ENCODE results near the gene FNDC3B. TPM values are rescaled to one million over a fixed set of nuclear protein-coding genes. Genes with fewer than 3 reads are reported as not detected.

FNDC3B gene
- polyA plus RNA-seq, 2 of the 4 experiments (the other 2 are of a cell fraction) = 29.5 to 33.6 TPM

DNA sequence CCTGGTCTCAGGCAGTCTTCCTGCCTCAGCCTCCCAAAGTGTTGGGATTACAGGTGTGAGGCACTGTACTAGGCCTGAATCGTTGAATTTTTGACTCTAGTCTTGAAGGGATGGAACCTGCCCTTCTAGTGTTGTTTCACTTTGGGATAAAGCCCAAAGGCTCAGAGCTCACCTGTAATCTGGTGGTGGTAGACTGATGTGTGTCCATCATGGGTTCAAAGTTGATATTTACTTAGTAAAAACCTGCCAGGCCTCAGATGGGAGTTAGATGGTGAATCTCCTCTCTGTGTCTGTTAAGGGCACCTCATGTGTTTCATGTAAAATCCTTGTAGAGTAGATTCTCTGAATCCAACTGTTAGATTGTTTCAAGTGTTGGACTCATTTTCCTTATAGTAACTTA is 41.1 kb downstream of the FNDC3B start:
- no peak; a peak in 1 of 6 replicates for ATAC-seq
- TF ChIP-seq, protein P1, sequence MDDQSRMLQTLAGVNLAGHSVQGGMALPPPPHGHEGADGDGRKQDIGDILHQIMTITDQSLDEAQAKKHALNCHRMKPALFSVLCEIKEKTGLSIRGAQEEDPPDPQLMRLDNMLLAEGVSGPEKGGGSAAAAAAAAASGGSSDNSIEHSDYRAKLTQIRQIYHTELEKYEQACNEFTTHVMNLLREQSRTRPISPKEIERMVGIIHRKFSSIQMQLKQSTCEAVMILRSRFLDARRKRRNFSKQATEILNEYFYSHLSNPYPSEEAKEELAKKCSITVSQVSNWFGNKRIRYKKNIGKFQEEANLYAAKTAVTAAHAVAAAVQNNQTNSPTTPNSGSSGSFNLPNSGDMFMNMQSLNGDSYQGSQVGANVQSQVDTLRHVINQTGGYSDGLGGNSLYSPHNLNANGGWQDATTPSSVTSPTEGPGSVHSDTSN (IDR thresholded peaks at IDR 0.05) = no peak
- no peak for TF ChIP-seq CHD4 (IDR thresholded peaks at IDR 0.05; ENCODE audit: borderline replicate concordance)
- no peak for TF ChIP-seq ZSCAN20 (CRISPR knock-in tag; IDR thresholded peaks at IDR 0.05)
- TF ChIP-seq RCOR1 (IDR thresholded peaks at IDR 0.05; ENCODE audit: low read depth, low read length) = no peak
- no peak for TF ChIP-seq CTCF (IDR thresholded peaks at IDR 0.05)
- TF ChIP-seq HMGXB4 (CRISPR knock-in tag; IDR thresholded peaks at IDR 0.05; ENCODE audit: borderline replicate concordance) = no peak
- H3K9me3 ChIP-seq = no peaks in the 10 kb centered on the region
- peak overlapping the region in 1 of 2 experiments; percentile 15; a peak in 1 of 6 replicates for H3K27ac ChIP-seq
- 0 out of 3 replicates have a peak overlapping the region, but pooled peaks have one; percentile 2 for H3K4me2 ChIP-seq
- CTCF ChIA-PET = no interaction called here
- WGBS (ENCODE audit: missing lambda C conversion rate) = 100% methylated on average over 1 of the region's 1 CpG
- peaks cover 72% of the 10 kb centered on the region; the same call in 2 of the 3 replicates for H3K4me1 ChIP-seq
- H3K4me3 ChIP-seq = no peak overlapping the region
- no peak for FAIRE-seq
- no peak for DNase-seq (ENCODE audit: low read depth in 1 of 2, low spot score in 1 of 2)
- POLR2A ChIA-PET = no interaction called here

GRCh38 chr3:172082269-172082668 is 42.9 kb downstream of the FNDC3B start:
- no peaks in the 10 kb centered on the region for H3K9me3 ChIP-seq
- H3K4me2 ChIP-seq = no peak overlapping the region
- no peak overlapping the region for H3K4me3 ChIP-seq
- ChIA-PET POLR2A (no interaction called here), CTCF (interaction anchor here (0.8 kb wide), 1 partner anchor 217 kb away, joined by 3 read pairs; no protein-coding TSS in a partner anchor)
- no peak overlapping the region for H3K27ac ChIP-seq
- peaks cover 69% of the 10 kb centered on the region for H3K4me1 ChIP-seq
- DNase-seq (ENCODE audit: low read depth in 1 of 2, low spot score in 1 of 2) = no peak
- TF ChIP-seq ZFP36 (IDR thresholded peaks at IDR 0.05; ENCODE audit: borderline replicate concordance, partially characterized antibody) = no peak
- TF ChIP-seq POLR2AphosphoS2 (conservative IDR thresholded peaks at IDR 0.05; ENCODE audit: low read length) = no peak
- no peak for TF ChIP-seq HEYL (CRISPR knock-in tag; IDR thresholded peaks at IDR 0.05)
- TF ChIP-seq, protein P2, sequence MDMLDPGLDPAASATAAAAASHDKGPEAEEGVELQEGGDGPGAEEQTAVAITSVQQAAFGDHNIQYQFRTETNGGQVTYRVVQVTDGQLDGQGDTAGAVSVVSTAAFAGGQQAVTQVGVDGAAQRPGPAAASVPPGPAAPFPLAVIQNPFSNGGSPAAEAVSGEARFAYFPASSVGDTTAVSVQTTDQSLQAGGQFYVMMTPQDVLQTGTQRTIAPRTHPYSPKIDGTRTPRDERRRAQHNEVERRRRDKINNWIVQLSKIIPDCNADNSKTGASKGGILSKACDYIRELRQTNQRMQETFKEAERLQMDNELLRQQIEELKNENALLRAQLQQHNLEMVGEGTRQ (IDR thresholded peaks at IDR 0.05) = no peak
- no peak for TF ChIP-seq HOXB5 (CRISPR knock-in tag; IDR thresholded peaks at IDR 0.05)
- TF ChIP-seq ESRRA (IDR thresholded peaks at IDR 0.05; ENCODE audit: borderline replicate concordance, low read length) = no peak
- TF ChIP-seq PHF8 (IDR thresholded peaks at IDR 0.05; ENCODE audit: borderline replicate concordance, low read depth) = no peak
- TF ChIP-seq NFE2L2 (conservative IDR thresholded peaks at IDR 0.05; ENCODE audit: low read length) = no peak
- TF ChIP-seq HES2 (IDR thresholded peaks at IDR 0.05) = no peak
- no peak for TF ChIP-seq TP53 (CRISPR knock-in tag; IDR thresholded peaks at IDR 0.05)
- TF ChIP-seq CBX8 (IDR thresholded peaks at IDR 0.05) = no peak
- TF ChIP-seq HMGXB4 (CRISPR knock-in tag; IDR thresholded peaks at IDR 0.05; ENCODE audit: borderline replicate concordance) = no peak
- no peak for TF ChIP-seq GATA3 (IDR thresholded peaks at IDR 0.05; ENCODE audit: borderline replicate concordance)
- no peak for TF ChIP-seq RAD21 (conservative IDR thresholded peaks at IDR 0.05 in 1 of 2, IDR thresholded peaks at IDR 0.05 in 1 of 2)
- TF ChIP-seq FOXS1 (CRISPR knock-in tag; IDR thresholded peaks at IDR 0.05) = no peak
- no peak for FAIRE-seq
- no peak for ATAC-seq
- 76% methylated on average over 5 of the region's 5 CpGs for WGBS (ENCODE audit: missing lambda C conversion rate)

Measured in A549 (cell line).